DND-41 (cell line): ENCODE measurements around the gene DNAJC7.

Source experiments
- ATAC-seq: fragments of 200-7000 bp; cut with Tn5 transposase; 3 replicates; pipeline ENCODE4 v1.9.1; 2021; ENCODE audit warnings: low read depth; ENCODE audit not compliant: insufficient read depth
- DNase-seq: peaks from one replicate; pipeline ENCODE4 v3.0.0-alpha.2; 2020
- H2AFZ ChIP-seq: 2 replicates; pipeline ENCODE4 v1.6.0; 2012; ENCODE audit warnings: low read depth, low read length
- H3K27ac ChIP-seq: 2 replicates; pipeline ENCODE4 v1.5.1; 2012; ENCODE audit warnings: low read length, inconsistent platforms
- H3K27me3 ChIP-seq: fragments of 200-600 bp; sonication (generic); 2 replicates; pipeline ENCODE4 v1.6.0; 2012; ENCODE audit warnings: low read length, mild to moderate bottlenecking, inconsistent platforms; ENCODE audit not compliant: insufficient read depth, poor library complexity
- H3K36me3 ChIP-seq: 2 replicates; pipeline ENCODE4 v1.5.1; 2012; ENCODE audit warnings: low read length, inconsistent platforms; ENCODE audit not compliant: insufficient read depth
- H3K4me1 ChIP-seq: 2 replicates; pipeline ENCODE4 v1.5.1; 2012; ENCODE audit warnings: mild to moderate bottlenecking, low read length; ENCODE audit not compliant: insufficient read depth
- H3K4me2 ChIP-seq: 2 replicates; pipeline ENCODE4 v1.6.0; 2012; ENCODE audit warnings: mild to moderate bottlenecking, moderate library complexity, low read length, inconsistent platforms; ENCODE audit not compliant: insufficient read depth
- H3K4me3 ChIP-seq, 2 experiments: fragments of 200-600 bp in 1 of 2; shearing (Covaris generic) in 1 of 2; 2 replicates each; pipeline ENCODE4 v1.5.1; 2012 to 2016; ENCODE audit warnings: inconsistent platforms in 2 of 2, low read length in 2 of 2, mild to moderate bottlenecking in 2 of 2, low read depth in 1 of 2, moderate library complexity in 1 of 2
- H3K79me2 ChIP-seq: 2 replicates; pipeline ENCODE4 v1.6.0; 2012; ENCODE audit warnings: low read length, inconsistent platforms; ENCODE audit not compliant: insufficient read depth
- H3K9ac ChIP-seq: 2 replicates; pipeline ENCODE4 v1.6.0; 2012; ENCODE audit warnings: low read depth, mild to moderate bottlenecking, inconsistent platforms, low read length, moderate library complexity
- H3K9me3 ChIP-seq: 2 replicates; pipeline ENCODE4 v1.5.1; 2012; ENCODE audit warnings: low read length, moderate library complexity, mild to moderate bottlenecking, inconsistent platforms; ENCODE audit not compliant: insufficient read depth, severe bottlenecking
- H4K20me1 ChIP-seq: 2 replicates; pipeline ENCODE4 v1.6.0; 2012; ENCODE audit warnings: low read length; ENCODE audit not compliant: insufficient read depth
- EZH2 ChIP-seq: IDR thresholded peaks from 3 replicates; pipeline ENCODE4 v1.6.1; 2012; ENCODE audit warnings: borderline replicate concordance, low read depth, mild to moderate bottlenecking, moderate library complexity, low read length, inconsistent platforms; ENCODE audit not compliant: severe bottlenecking
- TF ChIP-seq, protein P1 (sequence below): IDR thresholded peaks from 2 replicates; pipeline ENCODE4 v1.5.1; 2012; ENCODE audit warnings: borderline replicate concordance, low read length, moderate library complexity, mild to moderate bottlenecking; ENCODE audit not compliant: poor library complexity, severe bottlenecking; ENCODE audit errors: extremely low read depth

DNAJC7 gene

GRCh38 chr17:41957869-41958439, 59.3 kb downstream of the DNAJC7 start:
- Histone ChIP-seq H4K20me1 (no peaks in the 10 kb centered on the region), H3K4me3 (no peak overlapping the region), H3K36me3 (no peaks in the 10 kb centered on the region), H3K9me3 (no peaks in the 10 kb centered on the region), H3K27me3 (no peaks in the 10 kb centered on the region), H3K9ac (no peak overlapping the region), H2AFZ (no peak overlapping the region), H3K4me1 (peaks cover 4% of the 10 kb centered on the region; the same call in 1 of the 2 replicates), H3K79me2 (no peaks in the 10 kb centered on the region), H3K4me2 (no peak overlapping the region), H3K27ac (no peak overlapping the region)
- no peak for ATAC-seq
- DNase-seq, result no peak
- TF ChIP-seq, protein P1, sequence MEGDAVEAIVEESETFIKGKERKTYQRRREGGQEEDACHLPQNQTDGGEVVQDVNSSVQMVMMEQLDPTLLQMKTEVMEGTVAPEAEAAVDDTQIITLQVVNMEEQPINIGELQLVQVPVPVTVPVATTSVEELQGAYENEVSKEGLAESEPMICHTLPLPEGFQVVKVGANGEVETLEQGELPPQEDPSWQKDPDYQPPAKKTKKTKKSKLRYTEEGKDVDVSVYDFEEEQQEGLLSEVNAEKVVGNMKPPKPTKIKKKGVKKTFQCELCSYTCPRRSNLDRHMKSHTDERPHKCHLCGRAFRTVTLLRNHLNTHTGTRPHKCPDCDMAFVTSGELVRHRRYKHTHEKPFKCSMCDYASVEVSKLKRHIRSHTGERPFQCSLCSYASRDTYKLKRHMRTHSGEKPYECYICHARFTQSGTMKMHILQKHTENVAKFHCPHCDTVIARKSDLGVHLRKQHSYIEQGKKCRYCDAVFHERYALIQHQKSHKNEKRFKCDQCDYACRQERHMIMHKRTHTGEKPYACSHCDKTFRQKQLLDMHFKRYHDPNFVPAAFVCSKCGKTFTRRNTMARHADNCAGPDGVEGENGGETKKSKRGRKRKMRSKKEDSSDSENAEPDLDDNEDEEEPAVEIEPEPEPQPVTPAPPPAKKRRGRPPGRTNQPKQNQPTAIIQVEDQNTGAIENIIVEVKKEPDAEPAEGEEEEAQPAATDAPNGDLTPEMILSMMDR, result no peak
- TF ChIP-seq EZH2, result no peak

GRCh38 chr17:41957031-41957868, 60.0 kb downstream of the DNAJC7 start:
- H3K4me2 ChIP-seq, result no peak overlapping the region
- no peak for ATAC-seq

GRCh38 chr17:41956522-41956921, 60.7 kb downstream of the DNAJC7 start:
- no peak overlapping the region for H3K9ac ChIP-seq
- no peaks in the 10 kb centered on the region for H3K4me1 ChIP-seq
- no peak overlapping the region for H3K27ac ChIP-seq
- H3K27me3 ChIP-seq, result no peaks in the 10 kb centered on the region
- H2AFZ ChIP-seq, result no peak overlapping the region
- no peak overlapping the region for H3K4me2 ChIP-seq
- no peaks in the 10 kb centered on the region for H3K9me3 ChIP-seq
- no peak for ATAC-seq
- no peak for TF ChIP-seq EZH2
- TF ChIP-seq, protein P1, result no peak
- H4K20me1 ChIP-seq, result no peaks in the 10 kb centered on the region
- DNase-seq, result no peak
- H3K4me3 ChIP-seq, result no peak overlapping the region
- H3K36me3 ChIP-seq, result no peaks in the 10 kb centered on the region
- no peaks in the 10 kb centered on the region for H3K79me2 ChIP-seq

More at GRCh38 chr17:41957031-41957868, 60.0 kb downstream of the DNAJC7 start:
- Histone ChIP-seq H3K36me3 (no peaks in the 10 kb centered on the region), H3K9ac (no peak overlapping the region), H3K79me2 (no peaks in the 10 kb centered on the region), H4K20me1 (no peaks in the 10 kb centered on the region), H3K9me3 (no peaks in the 10 kb centered on the region), H3K4me3 (no peak overlapping the region), H3K4me1 (no peaks in the 10 kb centered on the region), H3K27ac (no peak overlapping the region), H2AFZ (no peak overlapping the region), H3K27me3 (no peaks in the 10 kb centered on the region)
- TF ChIP-seq, protein P1, result no peak
- TF ChIP-seq EZH2, result no peak
- DNase-seq, result no peak
